ENCODE results near the gene SCN8A.
"Not testable (repeated sequence)": the region's sequence is repeated elsewhere in the genome, so short reads cannot be mapped to it uniquely, and the experiment has no call there.

SCN8A gene

DNA sequence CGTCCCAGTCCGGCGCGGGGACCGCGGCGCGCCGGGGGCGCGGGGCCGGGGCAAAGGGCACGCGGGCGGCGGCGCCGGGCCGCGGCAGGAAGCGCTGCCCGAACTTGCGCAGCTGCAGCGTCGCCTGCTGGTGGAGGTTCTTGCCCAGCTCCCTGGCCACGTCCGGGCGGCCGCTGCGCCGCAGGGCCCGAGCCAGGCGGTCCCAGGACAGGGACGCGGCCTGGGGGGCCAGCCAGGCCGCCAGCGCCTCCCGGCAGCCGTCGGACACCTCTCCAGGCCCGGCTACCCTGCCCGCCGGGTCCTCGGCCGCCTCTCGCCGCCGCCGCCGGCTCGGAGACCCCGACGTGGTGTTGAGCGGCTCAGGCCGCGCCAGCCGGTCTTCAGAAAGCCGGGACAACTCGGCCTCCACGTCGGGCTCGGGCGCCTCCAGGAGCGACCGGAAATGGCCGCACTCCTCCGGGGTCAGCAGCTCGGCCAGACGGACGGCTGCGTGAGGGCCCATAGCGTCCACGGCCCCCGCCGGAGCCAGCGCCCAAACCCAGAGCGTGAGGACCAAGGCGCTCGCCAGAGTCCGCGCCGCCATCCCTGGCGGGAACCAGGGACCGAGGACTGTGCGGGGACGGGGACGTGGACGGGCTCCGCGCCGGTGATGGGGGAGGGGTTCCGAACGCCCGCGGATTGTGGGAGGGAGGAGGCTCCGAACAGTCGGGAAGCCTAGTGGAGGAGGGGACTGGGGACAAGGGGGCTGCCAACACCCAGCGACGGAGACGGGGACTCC, 223.5 kb downstream of the SCN8A start:
- no peak for DNase-seq (ENCODE audit: low spot score)

DNA sequence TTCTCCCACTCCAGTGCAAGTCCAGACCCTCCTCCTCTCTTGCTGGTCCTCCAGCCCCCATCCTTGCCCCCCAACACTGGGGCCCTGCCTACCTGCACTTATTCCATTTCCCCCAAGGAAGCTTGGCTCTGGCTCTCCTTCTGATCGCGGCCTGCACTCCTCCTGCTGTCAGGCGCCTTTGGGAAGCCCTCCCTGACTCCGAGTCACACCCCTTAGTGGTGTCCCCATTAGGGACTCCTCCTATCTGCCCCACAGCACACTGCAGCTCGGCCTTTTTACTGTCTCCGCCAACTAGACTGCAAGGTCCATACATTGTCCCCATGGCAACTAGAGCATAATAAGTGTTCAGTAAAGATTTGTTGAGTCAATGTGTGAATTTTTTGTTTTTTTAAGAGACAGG, 224.5 kb downstream of the SCN8A start:
- no peak for DNase-seq (ENCODE audit: low spot score)

DNA sequence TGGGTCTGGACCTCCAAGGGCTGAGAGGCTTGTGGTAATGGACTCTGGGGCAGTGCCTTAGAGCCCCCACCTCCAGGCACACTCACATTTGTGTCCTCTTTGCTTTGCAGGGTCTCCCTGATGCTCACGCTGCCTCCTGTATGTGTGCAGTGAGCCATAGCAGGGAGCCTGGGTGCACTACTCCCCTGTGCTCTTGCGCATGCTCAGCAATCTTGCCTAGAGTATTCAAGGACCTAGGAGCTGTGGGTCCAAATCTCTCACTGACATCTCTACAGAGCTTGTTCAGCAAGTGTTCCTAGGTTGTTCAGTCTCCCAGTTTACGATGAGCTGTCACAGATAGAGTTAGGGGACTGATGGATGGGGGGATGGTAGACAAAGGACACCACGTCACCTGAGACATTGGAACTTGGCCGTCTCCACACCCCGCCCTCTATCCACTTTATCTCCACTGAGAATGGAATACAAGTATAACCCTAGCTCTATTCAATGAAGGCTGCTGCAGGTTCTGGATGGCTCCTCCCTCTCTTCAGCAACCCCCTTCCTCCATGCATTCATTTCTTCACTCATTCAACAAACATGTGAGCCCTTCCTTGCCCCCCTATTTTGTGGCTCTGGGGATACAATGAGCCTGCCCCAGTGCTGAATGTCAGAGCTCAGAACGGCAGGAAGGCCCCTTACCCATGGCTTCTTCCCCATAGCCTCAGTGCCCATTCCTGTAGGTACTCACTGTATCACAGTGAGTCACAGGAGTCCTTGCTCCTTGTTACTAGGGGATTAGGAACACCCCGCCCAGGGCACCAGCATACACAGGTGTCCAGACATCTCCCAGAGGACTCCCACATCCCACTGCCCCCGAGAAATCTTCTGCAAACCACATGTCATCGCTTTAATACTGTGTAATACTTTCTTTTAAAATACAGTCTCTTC, 226.3 kb downstream of the SCN8A start:
- no peak for DNase-seq (ENCODE audit: low spot score)

DNA sequence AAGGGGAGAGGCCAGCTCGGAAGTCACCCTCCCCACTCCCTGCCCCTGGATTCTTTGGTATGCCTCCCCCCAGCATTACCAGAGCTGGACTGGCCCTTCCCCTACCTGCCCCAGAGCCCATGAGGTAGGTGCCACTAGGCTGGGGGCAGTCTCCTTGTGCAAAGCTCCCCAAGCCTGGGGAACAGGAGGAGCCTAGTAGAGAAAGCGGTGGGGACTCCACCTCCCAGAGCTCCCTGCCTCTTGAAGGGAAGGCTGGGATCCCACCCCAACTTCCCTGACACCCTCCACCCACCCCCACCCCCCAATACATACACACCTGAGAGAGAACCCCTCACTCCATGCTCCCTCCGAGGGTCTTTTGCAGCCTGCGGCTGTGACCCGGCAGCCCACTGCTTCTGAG, 227.1 kb downstream of the SCN8A start:
- DNase-seq (ENCODE audit: low spot score) = no peak

DNA sequence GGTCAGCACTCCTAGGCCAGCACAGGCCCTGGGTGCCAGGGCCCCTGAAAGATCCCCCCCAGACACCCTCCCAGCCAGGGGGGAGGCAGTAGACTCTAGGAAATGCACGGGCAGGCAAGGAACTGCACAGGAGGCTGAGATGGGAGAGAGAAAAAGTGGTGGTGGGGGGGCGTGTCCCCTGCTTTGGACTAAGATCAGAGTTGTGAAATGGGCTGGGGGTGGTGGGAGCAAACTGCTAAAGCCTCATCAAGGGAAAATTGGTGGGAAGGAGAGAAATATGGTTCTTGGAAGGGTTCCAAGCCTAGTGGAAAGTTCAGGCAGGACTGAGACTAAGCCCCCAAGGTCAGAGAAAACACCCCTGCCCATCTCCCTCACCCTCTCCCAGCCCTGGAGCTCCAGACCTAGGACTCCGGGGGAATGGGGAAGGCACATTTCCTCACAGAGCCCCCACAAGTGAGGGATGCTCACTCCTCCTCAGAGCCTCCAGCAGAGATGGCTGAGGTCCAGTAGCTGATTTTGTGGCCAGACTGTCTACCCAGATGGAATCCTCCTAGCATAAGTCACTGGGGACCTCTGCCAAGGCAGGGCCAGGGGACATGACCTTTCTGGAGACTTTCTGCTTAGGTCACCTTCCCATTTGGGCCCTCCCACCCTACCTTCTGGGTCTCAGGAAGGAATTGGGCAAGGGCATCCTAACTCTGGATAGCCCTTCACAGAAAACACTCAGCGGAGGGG, 227.7 kb downstream of the SCN8A start:
- no peak for DNase-seq (ENCODE audit: low spot score)

DNA sequence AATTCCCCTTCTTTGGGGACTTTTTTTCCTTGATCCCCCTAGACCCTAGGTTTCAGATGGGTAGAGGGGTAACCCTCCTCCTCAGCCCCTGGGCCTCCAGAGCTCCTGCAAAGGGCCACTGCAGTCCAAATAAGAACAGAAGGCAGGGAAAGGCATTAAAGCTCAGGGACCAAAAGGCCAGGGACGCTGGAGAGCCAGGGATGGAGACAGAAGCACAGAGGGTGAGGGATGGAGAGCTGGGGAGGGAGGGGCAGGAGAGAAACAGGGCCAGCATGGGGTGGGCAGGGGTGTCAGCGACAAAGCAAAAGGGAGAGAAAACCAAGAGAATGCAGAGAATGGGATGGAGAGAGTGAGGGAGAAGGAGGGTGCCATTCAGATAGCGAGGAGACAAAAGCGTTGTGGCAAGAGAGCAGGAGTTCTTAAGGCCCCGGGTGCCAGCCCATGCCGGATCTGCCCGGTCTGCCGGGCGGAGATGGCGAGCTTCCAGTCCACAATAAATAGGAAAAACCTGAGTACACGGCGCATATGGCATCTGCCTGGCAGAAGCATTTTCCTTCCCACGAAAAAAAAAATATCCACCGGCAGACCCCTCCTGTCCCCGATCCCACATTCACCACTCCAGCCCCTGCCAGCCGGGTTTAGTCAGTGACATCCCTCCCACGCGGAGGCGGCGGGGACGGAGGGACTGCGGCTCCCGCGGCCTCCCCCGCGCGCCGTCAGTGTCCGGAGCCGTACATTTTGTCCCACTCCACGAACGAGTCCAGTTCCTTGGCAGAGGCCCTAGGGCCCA, 228.9 kb downstream of the SCN8A start:
- DNase-seq (ENCODE audit: low spot score) = no peak

DNA sequence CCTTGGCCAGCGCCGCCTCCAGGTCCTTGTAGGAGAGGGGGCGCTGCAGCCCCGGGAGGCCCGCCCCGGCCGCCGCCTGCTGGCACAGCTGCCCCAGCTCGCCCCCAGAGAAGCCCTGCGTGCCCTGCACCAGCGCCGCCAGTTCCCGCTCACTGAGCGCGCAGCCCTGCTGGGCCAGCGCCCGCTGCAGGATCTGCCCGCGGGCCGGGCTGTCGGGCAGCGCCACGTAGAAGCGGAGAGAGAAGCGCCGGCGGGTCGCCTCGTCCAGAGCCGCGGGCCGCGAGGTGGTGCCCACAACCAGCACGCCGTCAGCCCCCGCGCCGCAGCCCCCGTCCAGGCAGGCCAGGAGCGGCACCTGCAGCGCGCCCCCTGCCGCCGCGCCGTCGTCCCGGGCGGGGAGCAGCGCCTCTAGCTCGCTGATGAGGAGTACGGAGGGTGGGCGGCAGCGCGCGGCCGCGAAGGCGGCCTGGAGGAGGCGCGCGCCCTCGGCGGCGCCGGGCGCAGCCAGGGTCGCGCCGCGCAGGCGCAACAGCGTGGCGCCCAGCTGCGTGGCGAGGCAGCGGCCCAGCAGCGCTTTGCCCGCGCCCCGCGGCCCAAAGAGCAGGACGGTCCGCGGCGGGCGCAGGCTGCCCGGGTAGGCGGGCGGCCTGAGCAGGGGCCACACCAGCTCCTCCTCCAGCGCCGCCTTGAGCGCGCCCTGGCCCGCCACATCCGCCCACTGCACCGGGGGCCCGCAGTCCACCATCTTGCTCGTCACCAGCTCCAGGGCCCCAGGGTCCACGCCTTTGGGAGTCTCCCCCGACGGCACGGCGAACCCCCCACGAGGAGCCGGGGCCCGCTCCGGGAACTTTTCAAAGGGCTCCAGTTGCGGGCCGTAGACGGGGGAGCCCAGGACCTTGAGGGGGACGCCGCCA, 229.8 kb downstream of the SCN8A start:
- DNase-seq (ENCODE audit: low spot score) = no peak

DNA sequence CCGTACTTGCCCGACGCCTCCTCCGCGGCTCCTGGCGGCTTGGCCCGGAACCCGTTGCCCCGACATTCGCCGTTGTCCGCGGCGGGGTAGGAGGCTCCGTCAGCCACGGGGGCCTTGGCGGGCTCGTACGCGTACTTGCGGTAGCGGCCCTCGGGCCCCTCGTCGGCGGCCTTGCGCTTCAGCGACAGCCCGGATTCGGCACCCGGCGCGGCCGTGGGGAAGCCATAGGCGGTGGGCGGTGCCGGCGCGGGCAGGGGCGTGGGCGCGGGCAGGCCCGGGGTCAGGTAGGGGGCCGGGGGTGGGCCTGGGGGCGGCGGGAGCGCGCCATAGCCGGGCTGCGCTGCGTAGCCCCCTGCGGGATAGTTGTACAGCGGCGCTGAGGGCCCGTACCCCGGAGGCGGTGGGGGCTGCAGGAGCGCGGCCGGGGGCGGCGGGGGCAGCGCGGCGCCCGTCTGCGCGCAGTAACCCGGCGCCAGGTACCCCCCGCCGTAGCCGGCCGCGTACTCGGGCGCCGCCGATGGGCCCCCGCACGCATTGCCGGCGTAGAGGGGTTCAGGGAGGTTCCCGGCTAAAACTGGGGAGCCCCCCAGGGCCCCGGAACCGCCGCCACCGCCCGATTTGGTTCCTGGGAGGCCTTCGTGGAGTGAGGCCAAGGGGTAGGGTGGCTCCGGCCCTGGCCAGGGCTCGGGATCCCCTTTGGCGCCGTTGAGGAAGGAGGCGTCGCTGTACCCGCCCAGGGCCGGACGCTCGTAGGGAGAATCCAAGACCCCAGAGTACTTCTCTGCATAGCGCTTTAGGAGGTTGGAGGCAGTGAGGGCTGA, 230.6 kb downstream of the SCN8A start:
- no peak for DNase-seq (ENCODE audit: low spot score)

DNA sequence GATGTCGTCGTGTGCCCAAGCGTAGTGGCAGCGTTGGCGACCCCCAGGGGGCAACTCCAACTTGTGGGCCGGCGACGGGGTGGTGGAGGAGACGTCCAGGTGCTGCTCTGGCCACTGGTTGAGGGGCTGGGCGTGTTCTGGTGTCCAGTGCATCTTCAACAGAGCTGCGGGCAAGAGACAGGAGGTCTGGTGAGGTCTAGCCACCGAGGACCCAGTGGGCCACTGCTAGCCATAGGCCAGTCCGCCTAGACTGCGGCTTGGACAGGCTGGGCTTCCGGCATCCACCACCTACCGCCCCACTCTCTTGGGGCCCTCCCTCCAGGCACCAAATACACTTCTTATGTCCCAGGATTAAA, 231.2 kb downstream of the SCN8A start:
- no peak for DNase-seq (ENCODE audit: low spot score)

DNA sequence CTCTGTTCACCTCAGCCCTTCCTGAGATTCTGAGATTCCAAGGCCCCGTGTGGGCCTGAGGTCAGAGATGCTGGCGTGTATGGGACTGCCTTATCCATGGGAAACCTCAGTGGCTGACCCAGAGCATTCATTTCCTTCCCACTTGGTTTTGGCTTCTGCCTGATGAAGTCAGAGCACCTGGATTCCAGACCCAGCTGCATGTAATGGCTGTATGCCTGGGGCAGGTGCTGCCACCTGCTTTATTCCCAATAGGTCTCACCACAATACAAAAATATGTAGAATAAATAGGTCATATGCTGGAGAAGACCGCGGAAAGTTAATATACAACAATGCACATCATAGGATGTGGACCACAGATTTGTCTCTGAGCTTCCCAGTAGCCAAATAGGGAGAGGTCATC, 231.9 kb downstream of the SCN8A start:
- no peak for DNase-seq (ENCODE audit: low spot score)

DNA sequence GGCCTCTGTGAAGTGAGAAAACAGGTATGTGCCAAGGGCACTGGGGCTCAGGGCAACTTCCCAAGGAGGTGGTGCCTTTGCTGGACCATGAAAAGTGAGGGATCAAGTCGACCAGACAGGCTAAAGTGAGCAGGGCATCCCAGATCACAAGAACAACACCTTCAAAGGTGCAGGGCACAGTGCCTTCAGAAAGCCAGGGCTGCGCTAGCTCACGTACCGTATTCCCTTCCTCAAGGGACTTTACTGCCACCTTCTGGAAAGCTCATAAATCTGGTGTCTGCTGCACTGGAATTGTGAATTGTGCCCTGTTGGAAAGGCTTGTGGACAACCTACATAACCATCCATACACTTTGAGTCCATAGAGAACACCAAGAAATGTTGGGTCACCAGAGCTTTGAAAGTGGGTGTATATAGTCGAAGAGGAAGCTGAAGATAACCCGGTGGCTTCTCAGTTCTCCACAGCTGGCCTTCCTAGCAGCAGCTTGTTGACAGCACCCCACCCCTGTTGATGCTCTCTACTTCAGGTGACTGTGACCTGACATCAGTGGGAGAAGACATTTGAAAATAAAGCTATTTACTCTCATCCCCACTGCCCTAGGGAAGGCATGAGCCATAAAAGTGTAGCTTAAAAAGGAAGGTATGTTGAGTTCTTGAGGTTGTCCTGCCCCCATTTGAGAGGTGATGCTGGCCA, 233.0 kb downstream of the SCN8A start:
- peak; percentile 69 for DNase-seq (ENCODE audit: low spot score)

DNA sequence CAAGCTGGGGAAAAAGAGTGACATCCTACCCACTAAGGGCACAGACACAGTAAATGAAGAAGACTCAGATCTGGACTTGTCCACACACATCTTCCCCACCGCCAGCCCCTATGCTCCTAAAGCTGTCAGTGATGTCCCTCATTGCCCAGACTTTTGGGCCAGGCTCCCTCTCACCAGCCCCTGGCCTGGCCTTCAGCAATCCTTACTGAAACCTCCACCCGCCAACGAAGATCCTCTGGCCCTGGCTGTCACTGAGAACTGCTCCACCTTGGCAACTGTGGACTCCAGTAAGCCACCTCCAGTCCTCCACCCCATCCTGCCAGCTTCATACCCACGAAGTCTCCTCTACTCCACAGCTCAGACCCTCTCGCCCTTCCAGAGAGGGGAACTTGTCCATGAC, 234.2 kb downstream of the SCN8A start:
- DNase-seq (ENCODE audit: low spot score) = no peak

DNA sequence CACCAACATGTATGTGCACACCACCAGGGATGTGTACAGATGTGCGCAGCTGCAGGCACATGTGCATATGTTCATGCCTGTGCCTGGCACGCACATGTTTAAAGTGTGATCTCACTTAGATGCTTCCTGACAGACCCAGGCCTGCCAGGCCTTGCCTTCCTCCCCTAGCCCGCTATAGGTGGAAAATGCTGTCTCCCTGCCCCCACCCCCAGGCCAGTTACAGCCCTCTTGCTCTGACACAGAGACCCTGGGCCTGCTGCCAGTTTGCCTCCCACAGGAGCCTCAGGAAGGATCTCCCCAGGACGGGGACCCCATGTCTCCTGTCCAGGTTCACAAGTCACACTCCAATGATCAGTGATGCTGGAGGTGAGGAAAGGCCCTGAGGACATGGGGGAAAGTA, 235.8 kb downstream of the SCN8A start:
- no peak for DNase-seq (ENCODE audit: low spot score)

DNA sequence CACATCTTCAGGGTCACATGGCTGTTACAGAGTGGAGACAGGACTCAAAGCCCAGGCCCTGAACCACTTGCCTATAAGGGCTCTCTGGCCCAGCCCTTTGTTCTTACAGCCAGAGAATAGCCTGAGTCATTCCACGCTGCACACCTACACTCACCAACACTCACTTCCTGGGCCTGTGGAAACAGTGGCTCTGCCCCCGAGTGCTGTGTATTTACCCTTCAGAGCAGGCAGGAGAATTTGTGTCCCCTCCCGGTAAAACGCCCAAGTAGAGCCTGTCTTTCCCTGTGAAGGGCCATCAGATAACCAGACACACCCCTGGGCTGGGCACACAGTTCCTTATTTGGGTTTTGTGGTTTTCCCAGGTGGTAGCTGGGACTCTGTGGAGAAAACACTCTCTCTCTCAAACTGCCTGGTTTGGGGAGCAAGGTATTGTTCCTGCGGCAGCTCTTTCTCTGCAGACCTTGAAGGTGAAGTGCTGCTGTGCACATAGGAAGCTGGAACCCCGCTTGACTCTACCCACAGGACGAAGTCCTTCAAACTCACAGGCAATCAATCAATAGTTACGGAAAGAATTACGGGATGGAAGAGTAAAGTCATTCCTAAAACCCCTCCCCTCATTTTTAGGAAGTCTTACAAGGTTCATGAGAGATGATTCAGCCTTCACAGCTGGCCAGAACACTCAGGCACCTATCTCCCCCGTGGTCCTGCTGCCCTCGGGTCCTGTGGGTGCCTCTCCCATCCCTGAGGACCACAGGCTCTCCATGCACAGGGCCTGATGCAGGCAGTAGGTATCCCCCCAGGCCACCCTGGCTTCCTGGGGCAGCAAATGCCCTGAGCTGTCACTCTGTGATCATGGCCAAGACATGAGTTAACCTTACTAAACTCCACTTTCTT, 237.1 kb downstream of the SCN8A start:
- DNase-seq (ENCODE audit: low spot score) = no peak

DNA sequence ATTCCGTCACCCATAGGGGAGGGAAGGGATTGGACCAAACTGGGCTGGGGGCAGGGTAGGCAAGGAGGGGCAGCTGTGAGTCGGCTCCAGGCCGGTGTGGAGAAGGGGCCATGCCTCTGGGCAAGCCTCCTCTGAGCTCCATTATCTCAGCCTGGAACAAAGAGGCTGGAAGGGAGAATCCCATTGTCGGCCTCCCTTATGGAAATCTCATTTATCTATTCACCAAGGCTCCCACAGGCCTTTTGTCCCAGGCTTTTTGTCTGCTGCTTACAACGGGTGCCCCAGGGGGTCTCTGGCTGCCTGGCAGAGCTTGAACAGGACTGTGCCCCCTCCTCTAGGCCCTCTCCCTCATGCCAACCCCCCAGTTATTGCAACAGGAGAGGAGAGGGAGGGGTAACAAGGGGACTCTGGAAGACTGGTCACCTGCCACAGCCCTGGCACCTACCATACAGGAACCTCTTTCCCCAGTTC, 238.0 kb downstream of the SCN8A start:
- DNase-seq (ENCODE audit: low spot score) = no peak

DNA sequence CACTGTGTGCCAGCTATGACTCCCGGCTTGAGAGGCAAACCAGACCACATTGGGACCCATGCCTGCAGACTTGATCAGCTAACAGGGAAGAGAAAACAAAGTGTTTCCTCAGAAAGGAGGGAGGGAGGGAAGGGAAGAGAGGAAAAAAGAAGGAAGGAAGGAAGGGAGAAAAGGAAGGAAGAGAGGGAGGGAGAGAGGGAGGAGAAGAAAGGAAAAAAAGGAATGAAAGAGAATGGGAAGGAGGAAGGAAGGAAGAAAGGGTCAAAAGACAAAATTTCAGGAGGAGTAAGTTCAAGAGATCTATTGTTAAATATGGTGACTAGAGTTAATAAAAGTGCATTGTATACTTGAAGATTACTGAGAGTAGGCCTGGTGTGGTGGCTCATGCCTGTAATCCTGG, 238.6 kb downstream of the SCN8A start:
- no peak for DNase-seq (ENCODE audit: low spot score)

DNA sequence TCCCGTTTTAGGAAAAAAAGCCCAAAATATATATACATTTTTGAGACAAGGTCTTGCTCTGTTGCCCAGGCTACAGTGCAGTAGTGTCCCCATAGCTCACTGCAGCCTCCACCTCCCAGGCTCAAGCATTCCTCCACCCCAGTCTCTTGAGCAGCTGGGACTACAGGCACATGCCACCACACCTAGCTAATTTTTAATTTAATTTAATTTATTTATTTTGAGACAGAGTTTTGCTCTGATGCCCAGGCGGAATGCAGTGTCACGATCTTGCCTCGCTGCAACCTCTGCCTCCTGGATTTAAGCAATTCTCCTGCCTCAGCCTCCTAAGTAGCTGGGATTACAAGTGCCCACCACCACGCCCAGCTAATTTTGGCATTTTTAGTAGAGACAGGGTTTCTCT, 240.8 kb downstream of the SCN8A start:
- not testable (repeated sequence) for DNase-seq (ENCODE audit: low spot score)
